ENCODE measurements around the gene SYT3.

SYT3 gene, protein sequence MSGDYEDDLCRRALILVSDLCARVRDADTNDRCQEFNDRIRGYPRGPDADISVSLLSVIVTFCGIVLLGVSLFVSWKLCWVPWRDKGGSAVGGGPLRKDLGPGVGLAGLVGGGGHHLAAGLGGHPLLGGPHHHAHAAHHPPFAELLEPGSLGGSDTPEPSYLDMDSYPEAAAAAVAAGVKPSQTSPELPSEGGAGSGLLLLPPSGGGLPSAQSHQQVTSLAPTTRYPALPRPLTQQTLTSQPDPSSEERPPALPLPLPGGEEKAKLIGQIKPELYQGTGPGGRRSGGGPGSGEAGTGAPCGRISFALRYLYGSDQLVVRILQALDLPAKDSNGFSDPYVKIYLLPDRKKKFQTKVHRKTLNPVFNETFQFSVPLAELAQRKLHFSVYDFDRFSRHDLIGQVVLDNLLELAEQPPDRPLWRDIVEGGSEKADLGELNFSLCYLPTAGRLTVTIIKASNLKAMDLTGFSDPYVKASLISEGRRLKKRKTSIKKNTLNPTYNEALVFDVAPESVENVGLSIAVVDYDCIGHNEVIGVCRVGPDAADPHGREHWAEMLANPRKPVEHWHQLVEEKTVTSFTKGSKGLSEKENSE

DNA sequence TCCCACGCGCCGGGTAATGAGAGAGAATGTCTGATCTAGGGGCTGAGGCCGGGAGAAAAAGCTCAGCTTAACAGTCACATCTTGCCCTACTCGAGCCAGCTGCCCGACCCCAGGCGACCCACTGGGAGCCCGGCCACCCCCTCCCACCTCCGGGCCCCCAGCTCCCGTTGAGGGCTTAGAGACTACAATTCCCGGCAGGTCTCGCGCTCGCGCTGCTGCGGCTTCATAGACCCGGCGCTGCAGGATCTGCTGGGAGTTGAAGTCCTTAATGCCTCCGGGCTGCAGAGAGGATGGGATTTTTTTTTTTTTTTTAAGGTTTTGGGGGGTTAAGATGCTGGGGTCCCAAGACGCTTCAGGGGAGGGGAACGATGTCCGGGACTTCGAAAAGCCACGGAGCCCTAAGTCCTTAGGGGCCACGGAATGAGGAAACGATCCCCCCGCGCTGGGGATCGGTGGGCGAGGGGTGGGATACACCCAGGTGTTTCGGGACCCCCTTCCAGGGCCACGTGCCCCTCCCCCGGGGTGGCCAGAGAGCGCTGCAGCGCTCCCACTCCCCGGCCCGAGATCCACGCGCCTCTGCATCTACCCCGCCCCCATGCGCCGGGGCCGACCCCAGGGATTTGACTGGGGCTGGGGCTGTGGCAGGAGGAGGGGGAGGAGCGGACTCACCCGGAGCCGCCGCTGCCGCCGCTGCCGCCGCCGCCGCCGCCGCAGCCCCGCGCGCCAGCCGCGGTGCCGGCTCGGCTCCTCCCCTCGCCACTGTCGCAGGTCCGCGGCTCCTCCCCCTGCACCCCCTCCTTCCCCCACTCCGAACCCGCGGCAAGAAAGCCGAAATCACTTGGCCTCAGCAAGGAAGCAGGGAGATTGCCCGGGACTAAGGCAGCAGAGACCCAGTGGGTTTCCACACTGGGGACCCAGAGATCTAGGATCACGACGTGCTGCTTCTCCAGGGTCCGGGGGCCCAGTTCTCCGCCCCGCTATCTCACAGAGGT, at the start of gene SYT3:
Gene SYT3 (minus strand): TSS at position 761 of the 992 bp plus-strand sequence. CDS start 2,470 bp downstream, outside the sequence.
- peak; percentile 85 for DNase-seq (ENCODE audit: insufficient read length, low spot score)
- FAIRE-seq, result peak; percentile 31

DNA sequence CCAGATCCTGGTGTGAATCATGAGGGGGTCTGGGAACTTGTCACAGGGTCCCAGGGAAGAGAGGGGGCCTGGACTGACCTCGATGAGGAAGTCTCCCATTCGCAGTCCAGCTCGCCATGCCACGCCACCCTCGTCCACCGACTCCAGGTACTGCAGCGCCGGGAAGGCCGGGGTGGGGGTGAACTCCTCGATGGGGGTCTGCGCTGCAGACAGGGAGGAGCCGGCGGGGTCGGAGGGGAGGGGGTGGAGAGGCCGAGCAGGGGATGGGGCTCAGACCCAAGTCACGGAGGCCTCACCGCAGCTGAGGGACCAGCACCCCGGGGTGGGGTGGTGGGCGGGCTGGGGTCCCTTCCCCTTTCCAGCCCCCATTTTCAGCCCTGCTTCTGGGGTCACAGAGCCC, 49.1 kb upstream of the SYT3 start:
- FAIRE-seq (no peak), DNase-seq (ENCODE audit: insufficient read length, low spot score) (no peak)

DNA sequence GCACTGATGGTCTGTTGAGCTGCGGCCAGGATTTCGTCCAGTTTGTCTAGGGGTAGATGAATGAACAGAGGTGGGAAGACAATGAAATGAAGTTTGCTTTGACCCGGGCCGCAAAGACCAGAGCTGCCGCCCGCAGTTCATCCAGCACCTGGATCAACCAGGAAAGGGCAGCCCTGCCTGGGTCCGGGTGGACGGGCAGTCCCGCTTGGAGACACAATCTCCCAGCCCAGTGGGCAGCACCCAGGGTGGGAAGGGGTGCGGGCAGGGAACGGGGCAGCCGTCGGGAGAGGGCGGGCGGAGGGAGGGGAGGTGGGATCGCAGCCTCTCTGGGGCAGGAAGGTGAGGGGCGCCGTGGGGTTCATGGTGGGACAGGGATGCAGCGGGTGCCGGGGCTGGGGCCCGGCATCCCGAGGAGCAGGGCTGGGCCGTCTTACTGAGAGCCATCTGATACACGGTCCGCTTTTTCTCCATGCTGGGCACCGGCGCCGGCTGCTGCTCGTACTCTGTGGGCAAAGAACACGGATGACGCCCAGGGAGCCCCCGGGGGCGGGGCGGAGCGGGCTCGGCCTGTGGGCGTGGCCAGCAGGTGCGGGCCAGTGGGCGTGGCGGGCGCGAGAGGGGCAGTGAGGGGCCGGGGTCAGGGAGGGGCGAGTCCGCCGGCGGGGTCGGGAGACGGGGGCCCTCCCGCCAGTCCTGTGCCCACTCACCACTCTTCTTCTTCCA, 46.8 kb upstream of the SYT3 start:
- FAIRE-seq, result no peak
- no peak for DNase-seq (ENCODE audit: insufficient read length, low spot score)

DNA sequence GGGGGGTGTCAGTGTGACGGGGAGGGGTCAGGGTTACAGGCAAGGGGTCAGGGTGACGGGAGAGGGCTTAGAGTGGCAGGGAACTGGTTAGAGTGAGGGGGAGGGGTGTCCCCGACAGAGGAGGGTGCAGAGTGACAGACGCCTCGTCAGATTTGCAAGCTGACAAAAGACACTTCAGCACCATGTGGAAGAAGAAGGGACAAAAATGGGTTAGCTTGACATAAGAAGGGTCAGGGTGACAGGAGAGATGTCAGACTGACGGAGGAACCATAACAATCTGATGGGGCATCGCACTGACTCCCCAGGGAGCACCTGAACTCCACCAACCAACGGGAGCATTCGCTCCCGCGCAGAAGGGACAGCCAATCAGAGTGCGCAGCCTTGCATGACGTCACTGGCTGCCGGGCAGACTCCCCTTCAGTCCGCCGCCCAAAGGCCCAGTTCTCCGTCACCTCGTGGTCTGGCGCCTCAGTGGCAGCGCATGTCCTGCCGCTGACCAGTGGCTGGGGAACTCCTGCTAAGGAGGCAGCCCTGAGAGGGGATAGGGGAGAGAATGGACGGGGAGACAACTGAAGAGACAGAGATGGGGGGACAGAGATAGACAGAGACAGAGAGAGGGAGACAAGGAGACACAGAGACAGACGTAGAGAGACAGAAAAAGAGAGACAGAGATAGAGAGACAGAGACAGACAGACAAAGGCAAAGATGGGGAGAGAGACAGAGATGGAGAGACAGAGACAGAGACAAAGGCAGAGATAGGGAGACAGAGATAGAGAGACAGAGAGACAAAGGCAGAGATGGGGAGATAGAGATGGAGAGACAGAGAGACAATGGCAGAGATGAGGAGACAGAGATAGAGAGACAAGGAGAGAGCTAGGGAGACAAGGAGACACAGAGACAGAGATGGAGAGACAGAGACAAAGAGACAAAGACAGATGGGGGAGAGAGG, 39.8 kb upstream of the SYT3 start:
- peak; percentile 93 for DNase-seq (ENCODE audit: insufficient read length, low spot score)

DNA sequence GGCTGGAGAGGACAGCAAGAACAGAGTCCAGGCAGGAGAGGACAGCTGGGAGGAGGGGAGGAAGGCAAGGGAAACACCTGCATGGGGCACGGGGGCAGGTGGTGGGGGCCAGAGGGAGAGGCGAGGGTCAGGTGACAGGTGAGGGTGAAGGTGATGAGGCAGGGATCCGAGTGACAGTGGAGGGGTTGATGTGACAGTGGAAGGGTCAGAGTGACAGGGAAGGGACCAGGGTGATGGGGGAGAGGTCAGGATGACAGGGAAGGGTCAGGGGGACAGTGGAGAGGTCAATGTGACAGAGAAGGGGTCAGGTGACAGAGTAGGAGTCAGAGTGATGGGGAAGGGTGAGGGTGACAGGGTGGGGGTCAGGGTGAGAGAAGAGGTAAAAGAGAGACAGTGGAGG, 38.6 kb upstream of the SYT3 start:
- FAIRE-seq, result no peak
- DNase-seq (ENCODE audit: insufficient read length, low spot score), result no peak

More for the DNA sequence above, 39.8 kb upstream of the SYT3 start:
- FAIRE-seq, result peak; percentile 95

DNA sequence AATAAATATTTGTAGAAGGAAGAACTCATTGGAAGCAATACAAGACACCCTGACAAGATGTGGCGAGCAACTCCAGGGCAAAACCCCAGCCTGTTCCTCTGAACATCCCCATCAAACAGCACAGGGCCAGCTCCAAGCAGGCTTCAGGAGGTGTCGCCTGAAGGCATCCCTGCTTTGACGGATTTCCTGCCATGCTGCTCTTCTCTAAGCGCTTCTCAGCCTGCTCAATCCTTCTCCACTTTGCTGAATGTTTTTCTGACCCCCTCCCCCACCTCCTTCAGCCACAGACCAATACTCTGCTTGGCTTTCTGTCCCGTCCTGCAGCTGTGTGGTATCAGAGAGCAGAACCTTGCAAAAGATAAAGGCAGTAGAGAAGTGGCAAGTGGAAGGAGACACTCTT, 38.0 kb upstream of the SYT3 start:
- DNase-seq (ENCODE audit: insufficient read length, low spot score) (no peak), FAIRE-seq (no peak)

DNA sequence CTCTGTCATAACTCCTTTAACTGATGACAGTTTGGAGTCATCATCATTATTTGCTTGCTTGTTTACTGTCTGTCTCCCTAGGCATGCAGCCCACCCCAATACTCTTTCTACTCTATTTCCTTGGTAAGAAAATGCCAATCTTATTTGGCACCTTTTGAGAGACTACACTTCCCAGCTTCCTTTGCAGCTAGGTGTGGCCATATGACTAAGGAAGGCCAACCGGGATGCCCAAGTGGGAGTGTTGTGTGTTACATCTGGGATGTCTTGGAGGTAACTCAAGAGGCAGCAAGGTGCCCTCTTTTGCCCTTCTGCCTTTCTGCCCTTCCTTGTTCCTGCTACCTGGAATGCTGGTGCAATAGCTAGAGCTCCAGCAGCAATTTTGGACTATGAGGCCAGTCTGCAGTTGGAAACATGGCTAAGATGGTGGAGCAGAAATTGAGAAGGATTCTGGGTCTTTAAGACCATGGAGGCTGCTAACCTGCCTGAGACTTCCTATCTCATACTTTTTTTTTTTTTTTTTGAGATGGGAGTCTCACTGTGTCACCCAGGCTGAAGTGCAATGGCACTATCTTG, 37.0 kb upstream of the SYT3 start:
- FAIRE-seq (no peak), DNase-seq (ENCODE audit: insufficient read length, low spot score) (no peak)

DNA sequence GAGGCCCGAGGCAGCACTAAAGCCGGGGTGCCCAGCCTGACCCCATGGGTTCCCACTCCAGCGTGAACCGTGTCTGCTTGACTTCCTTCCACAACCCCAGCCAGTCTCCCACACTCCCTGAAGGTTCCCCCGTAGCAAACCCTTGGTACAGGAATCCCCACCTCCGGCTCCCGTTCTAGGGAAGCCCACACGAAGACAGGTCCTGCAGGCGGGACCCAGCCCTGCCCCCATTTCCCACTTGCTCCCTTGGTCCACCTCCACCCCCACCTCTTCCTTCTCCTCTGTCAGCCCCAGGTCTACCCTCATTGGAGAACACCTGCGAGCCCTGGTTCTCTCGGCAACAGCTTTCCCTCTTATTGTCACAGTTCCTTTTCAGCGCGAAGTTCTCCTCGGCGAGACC, 33.4 kb upstream of the SYT3 start:
- no peak for DNase-seq (ENCODE audit: insufficient read length, low spot score)

DNA sequence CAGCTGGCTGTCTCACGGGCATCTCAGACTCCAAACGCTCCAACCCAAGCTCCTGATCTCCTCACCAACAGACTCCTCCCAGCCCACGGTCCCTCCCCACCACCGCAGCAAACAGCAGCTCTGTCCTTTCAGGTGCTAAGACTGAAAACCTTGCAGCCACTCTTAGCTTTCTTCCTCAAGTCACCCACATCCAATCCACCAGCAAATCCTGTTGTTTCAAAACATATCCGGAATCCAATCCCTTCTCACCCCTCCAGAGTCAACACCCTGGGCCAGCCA, 30.4 kb upstream of the SYT3 start:
- no peak for FAIRE-seq

More for the DNA sequence above, 33.4 kb upstream of the SYT3 start:
- FAIRE-seq, result no peak

DNA sequence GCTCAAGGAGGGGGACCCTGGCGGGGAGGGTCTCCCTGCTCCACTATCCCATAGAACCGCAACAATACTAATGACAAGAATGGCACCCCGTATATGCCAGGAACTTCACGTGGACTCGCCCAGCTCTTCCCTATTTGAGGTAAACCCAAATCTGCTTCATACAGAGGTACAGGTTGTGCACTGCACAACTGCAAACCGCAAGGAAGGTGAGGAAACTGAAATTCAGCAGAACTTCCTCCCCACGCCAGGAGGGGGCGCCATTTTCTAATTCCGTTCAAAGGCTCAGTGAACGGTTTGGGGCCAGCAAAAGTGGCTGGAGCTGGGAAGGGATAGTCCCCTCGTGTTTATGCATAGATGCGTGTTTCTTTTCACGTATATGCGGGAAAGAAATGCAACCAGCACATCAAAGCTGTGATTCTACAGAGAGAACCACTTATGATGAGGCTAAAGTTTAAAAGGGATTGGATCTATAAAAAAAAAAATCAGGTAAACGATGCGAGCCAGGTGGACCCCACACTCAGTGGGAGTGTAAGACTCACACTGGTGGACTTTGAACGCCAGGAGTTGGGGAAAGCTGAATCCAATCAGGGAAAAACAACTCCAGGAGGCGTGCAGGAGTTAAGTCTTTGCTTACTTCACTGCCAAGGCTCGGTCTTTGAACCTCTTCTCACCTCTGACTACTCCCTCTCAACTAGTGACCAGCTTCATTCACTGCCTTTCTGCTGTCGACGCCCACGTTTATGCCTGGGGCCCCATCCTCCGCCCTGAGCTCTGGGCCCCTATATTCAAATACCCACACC, 29.8 kb upstream of the SYT3 start:
- FAIRE-seq, result peak; percentile 42
- peak; percentile 43 for DNase-seq (ENCODE audit: insufficient read length, low spot score)

More for the DNA sequence above, 30.4 kb upstream of the SYT3 start:
- no peak for DNase-seq (ENCODE audit: insufficient read length, low spot score)

DNA sequence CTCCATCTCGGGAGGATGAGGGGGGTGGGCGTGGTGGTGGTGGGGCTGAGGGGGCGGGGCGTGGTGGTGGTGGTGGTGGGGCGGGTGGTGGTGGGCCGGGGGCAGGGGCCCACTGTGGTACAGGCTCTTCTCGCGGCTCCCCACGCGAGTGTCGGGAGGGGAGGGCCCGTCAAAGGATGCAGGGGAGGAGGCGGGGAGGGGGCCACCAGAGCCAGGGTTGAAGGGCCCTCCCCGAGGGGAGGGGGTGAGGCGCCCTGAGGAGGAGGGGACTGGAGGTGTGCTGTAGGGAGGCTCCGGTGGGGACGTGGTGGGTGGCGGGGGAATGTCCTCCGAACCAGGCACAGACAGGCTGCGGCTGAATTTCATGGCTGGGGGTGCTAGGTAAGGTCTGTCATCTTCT, 29.2 kb upstream of the SYT3 start:
- no peak for DNase-seq (ENCODE audit: insufficient read length, low spot score)
- no peak for FAIRE-seq

DNA sequence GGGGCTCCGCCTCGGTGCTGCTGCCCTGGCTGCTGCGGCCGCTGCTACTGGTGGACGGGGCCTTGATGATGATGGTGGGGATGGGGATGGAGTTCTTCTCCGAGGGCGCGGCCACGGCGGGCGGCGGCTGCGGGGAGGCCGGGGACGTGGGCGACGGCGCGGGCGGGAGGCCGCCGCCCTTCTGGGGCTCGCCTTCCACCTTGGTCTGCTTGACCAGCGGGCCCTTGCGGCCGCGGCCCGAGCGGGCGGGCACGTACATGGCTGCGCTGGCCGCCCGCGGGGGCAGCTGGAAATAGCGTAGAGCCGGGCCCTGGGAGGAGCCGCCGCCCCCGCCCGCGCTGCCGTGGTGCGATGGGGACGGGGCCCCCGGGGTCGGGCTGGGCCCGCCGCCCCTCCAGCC, 28.7 kb upstream of the SYT3 start:
- FAIRE-seq (no peak), DNase-seq (ENCODE audit: insufficient read length, low spot score) (no peak)

DNA sequence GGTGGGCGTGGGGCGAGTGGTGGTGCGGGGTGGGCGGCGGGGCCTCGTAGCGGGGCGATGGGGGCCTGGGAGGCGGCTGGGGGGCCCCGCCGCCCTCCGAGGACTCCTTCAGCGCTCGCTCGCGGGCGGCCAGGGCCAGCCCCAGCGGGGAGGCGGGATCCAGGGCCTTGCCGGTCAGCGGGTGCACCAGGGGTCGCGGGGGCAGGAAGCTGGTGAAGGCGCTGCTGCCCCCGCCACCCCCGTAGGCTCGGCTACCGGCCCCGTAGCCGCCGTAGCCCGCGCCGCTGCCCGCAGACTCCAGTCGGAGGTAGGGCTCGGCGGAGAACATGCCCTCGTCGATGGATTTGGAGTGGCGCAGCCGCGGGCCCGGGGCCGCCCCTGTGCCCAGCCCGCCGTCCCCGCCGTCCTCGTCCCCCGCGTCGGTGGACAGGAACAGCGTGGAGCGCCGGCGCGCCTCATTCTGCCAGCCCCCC, 28.1 kb upstream of the SYT3 start:
- FAIRE-seq, result no peak
- DNase-seq (ENCODE audit: insufficient read length, low spot score), result no peak

DNA sequence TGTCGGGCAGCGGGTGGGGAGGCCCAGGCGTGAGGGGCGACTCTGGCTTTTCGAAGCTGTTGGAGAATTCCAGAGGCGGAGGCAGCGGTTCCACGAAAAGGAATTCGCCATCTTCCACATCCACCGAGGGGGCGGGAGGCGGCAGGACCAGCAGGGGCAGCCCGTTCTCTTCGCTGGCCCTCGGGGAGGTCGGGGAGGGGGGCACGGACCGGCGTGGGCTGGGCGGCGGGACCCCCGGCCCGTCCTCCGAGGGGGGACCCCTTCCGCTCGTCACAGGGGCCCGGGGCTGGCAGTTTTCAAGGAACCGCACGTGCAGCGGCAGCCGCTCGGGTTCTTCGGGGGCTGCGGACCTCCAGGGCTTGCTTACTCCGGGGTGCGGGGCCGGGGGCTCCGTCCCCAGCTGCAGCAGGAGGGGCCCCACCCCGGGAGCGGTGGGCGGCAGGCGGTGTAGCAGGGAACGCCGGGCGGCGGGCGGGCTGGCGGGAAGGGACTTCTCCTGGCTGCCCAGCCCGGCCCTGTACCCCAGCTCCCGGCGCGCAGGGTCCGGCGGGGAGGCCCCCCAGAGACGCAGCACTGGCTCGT, 27.6 kb upstream of the SYT3 start:
- FAIRE-seq (no peak), DNase-seq (ENCODE audit: insufficient read length, low spot score) (no peak)

DNA sequence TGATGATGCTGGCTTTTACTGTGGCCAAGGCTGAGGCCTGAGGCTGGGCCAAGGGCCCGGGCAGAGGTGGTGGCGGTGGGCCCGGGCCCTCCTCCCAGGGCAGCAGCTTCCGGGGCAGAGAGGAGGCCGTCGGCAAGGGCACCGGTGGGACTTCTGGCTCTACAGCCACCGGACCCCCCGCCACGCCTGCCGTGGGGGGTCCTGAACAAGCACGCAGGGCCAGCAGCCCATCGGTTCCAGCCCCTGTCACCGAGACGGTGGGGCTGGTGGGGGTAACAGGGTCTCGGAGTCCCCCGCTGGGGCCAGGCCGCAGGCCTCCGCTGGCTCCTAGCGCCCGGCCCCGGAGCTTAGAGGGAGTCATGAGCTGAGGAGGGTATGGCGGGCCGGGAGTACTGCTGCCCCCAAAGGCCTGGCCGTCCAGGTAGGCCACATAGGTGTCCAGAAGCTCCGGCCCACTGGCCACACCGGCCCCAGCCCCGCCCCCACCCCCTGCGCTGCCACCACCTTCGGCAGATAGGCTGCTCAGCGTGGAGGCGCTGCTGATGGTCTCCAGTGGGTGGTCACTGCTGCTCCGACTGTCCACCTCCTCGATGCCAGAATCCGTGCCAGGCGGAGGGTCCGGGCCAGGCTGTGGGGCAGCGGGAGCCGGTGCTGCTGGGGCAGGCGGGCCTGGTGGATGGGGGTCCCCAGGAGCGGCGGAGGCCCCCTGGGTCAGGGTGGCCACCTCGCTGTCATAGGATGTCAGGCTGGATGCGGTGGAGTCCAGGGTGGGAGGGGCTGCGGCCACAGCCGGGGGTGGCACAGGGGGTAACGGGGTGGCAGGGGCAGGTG, 26.9 kb upstream of the SYT3 start:
- DNase-seq (ENCODE audit: insufficient read length, low spot score), result no peak
- FAIRE-seq, result no peak

DNA sequence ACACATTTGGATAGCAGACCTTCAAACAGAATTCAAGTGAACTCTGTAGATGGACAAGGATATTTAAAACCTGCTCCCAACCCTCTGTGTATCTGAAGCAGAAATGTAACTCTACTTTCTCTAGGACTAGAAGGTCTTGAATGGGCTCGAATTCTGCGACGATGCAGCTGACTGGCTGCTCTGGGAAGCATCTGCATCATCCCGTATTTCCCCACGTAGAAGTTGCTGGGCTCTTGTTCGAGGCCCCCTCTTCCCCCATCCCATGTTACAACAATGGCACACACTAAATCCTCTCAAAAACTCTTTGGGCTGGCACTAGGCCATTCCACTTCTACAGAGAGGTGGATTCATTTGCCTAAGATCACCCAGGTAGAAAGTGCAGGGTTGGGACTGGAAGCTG, 24.5 kb upstream of the SYT3 start:
- DNase-seq (ENCODE audit: insufficient read length, low spot score) (no peak), FAIRE-seq (no peak)

DNA sequence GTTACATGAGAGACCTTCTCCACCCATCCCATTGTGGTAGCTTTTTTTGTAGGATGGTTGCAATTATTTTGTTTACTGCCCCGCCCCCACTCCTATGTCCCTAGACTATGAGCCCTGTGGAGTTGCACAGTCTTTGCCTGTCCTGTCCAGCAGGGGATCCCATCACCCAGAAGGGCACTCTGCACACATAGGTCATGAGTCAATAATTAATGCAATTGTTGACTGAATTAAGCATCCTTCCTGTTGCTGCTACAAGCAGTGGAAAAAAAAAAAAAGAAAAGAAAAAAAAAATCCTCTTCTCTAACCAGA, 23.8 kb upstream of the SYT3 start:
- FAIRE-seq (no peak), DNase-seq (ENCODE audit: insufficient read length, low spot score) (no peak)
